A673 (cell line): ENCODE data around the gene HDAC7.

Experiments used
- CTCF ChIP-seq: fragments of 300-800, 200-600 bp; sonication (generic); conservative IDR thresholded peaks from 2 replicates; pipeline ENCODE4 v1.5.1; 2017; ENCODE audit warnings: low read depth, mild to moderate bottlenecking, antibody characterized with exemption, low read length, moderate library complexity, mixed read lengths
- EZH2 ChIP-seq: fragments of 200-600 bp; sonication (generic); IDR thresholded peaks from 2 replicates; pipeline ENCODE4 v1.6.1; 2017; ENCODE audit warnings: borderline replicate concordance, low read depth, mild to moderate bottlenecking, mixed read lengths, antibody characterized with exemption, low read length; ENCODE audit not compliant: poor library complexity, severe bottlenecking

DNA sequence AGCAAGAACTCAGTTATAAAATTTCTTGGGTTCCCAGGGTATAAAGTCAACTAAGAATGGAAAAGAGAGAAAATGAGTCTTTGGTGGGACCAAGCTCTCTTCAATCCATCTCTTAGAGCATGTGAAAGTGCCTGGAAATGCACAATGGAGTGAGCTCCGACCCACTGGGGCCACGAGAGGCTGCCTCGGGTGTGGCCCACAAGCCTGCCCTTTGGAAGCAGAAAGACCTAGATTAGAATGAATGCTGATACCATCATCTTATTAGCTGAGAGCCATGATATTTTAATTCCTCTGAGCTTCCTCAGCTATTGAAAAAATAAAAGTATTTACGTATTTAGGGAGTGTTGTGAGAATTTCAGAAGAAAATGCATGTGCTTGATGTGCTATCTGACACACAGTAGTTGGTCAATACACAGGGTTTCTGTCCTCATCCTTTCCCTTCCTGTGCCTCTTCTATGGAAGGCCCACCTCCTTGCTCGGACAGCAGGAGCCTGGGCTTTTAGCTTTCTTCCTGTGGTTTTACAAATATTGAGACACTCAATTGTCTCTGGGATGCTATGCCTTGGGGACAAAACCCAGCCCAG is 42.6 kb upstream of the HDAC7 start:
- no peak for TF ChIP-seq CTCF
- no peak for TF ChIP-seq EZH2
